GM21786 (cell line): ENCODE data around the gene DGKI.
A peak's percentile ranks its signal among the peaks of the same experiment; 100 is the strongest.
"Not testable (repeated sequence)": the region's sequence is repeated elsewhere in the genome, so short reads cannot be mapped to it uniquely, and the experiment has no call there.

Experiments
- ATAC-seq: cut with Tn5 transposase; IDR thresholded peaks from one replicate; pipeline ENCODE4 v1.9.1; 2021; ENCODE audit not compliant: unreplicated experiment

The DGKI gene

DNA sequence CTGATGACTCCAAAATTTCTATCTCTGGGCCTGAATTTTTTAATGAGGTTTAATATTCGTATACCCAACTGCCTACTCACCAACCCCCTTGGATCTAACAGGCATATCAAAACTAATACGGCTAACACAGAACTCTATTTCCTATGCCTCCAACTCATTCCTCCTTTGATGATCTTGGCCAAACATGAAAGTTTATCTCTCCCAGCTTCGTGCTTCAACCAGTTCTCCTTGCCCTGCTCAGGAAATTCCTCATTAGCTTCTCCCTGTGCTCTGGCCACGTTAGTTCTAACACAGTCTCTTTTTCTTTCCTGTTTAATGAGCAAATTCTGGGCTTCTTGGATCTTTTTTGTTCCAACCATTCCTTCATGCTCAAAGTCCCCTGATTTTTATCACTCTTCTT, 364.3 kb downstream of the DGKI start:
- ATAC-seq, result no peak

DNA sequence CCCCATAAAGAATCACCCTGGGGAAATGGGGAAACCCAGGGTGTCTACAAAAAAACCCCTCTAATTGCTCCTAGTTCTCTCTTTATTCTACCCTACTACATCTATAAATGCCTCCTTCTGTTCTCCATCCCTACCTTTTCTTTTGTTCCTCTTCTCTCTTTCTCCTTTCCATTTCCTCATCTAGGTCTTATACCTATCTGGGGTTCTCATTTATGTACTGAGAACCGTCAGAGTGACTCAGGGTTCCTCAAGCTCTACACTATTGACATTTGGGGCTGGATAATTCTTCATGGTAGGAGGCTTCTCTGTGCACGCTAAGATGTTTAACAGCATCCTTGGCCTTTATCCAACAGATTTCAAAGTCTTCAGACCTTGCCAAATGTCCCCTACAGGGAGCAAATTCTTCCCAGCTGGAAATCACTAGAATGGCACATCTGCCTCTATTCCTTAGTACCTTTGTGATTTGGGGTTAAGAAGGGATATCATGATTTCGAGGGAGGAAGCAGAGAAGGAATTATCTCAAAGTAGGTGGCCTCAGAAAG, 365.9 kb downstream of the DGKI start:
- no peak for ATAC-seq

DNA sequence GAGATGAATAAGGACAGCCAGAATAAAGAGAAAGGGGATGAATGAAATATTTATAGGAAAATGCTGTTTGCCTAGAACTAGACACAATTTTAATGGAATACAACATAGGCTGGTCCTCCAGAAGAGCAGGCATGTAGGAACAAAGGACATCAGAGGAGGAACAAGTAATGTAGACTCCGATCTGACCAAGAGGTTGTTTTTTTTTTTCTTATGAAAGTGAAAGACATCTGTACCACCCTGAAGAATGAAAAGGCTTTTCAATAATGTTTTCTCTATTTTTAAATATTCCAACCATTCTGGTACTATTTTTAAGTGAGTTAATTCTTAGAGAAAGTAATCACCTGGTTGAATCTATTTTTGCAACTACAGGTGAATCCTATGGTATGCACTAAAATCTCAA, 366.4 kb downstream of the DGKI start:
- ATAC-seq, result no peak

DNA sequence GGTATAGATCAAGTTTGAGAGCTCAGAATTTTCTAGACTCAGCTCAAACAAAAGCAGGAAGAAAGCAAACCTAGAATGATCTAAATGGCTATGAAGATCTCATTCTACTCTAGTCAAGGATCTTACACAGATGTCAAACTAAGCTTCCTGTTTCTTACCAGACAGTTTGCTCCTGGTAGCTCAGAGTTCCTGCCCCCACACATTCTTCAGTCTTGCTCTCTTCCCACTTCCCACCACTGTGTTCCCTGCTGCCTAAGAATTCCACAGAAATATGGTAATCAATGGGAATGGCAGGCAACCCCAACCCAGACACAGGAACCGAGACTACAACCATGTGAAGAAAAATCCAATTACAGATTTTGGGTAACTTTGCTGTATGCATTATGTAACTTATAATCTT, 369.8 kb downstream of the DGKI start:
- ATAC-seq, result no peak

DNA sequence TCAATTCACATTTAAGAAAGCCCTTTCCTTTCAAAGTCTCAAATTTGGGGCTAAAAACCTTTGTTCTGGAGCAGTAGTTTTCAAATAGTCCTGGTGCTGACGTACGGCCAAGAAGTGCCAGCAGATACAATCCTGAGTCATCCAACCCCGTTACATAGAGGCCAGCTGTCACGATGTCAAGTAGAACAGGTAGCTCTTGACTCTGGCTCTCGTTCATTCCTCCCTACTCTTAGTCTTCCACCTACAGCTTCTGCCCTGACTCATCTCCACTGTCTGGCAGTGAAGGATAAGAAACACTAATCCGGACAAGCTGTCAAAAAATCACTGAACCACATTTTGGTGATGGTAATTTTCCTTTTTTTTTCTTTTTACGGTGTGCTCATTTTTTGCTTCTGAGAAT, 370.8 kb downstream of the DGKI start:
- ATAC-seq, result no peak

DNA sequence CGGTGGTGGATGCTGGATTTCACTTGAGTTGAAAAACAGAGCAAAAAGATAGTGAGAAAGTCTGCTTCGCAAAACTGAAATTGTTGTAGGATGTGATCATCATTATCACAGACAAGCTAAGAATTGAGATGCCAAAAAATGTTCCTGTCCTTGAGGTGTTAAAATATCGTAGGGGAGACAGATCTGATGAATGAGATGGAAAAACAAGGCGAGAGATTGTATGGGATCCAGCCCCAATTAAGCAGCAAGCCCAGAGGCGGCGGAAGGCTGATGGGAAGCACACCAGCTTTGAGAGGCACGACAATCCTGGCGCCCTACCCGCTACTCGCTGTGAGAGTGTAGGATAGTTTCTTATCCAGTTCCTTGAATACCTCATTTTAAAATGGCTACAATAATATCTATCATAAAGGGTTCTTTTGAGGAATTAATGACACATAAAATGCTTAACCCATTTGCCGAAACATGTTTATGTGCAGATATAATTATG, 372.2 kb downstream of the DGKI start:
- no peak for ATAC-seq

DNA sequence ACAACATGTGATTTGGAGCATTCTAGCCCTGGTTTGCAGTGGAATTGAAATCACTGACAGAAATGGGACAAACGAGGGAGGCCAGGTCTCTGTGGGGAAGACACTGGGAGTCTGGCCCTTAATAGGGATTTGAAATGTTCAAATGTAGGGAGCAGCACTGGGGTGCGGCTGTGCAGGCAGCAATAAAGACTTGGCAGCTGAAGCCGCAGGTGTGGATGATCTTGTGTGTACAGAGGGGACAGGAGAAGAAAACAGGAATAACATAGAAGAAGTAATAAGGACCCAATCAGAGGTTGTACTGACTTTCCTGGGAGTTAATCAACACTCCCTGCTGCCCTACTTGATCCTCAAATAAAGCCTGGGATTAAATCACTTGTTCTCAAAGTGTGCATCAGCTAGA, 375.6 kb downstream of the DGKI start:
- ATAC-seq, result no peak

DNA sequence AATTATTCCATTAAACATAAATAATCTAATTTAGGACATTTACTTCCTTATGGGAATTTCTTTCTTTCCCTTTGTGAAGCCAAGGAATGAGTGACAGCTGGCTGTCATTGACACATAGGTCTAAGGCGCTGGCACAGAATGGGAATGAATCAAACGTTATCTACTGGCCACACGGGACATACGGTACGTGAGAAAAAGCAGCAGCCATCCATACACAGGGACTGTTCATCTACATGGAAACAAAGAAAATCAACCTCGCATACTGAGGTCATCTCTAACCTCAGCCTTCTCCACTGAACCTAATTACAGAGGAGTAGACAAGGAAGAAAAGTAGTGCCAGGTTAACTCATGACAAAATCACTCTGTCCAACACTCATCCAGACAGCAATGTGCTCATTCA, 376.9 kb downstream of the DGKI start:
- ATAC-seq, result no peak

DNA sequence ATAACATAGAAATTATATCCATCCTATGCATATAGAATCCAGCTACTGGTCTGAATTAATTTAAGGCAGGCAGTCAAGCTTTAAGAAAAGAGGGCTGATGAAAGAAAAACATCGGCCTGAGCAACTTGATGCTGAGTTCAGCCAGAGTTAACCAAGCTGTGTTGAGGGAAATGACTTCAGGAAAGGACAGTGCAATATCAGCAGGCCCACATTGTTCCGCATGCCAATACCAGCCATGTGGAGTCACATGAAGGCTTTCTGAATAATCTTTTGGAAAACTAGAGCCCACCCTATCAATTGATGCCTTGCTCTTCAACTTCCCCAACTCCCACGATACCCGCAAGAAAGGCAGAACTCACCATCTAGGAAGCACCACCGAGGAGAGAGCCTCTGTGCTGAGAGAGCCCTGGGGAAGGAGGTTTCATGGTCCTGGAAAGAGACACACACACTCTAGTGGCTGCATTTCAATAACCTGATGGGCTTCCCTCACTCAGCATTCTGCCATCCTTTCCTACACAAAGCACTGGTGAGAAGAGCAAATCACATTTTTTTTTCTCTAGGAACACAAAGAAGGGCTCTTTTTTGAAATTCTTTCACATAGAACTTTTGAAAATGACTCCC, 377.5 kb downstream of the DGKI start:
- ATAC-seq, result no peak

DNA sequence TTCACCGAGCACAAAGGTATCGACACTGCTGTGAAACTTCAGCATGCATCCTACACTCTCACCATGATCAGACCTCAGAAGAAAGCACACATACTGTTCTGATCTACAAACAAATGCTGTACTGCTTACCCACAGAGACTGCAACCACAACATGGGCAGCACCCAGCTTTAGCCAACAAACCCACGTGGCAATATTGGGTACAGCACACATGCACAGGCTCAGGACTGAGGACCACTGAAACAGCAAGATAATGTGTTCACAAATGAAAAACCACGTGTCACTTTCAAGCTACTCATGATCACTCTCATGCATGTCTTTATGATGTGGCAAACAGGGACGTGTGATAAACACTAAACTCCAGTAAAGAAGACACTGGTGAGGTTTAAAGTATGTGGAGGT, 383.9 kb downstream of the DGKI start:
- ATAC-seq, result no peak

DNA sequence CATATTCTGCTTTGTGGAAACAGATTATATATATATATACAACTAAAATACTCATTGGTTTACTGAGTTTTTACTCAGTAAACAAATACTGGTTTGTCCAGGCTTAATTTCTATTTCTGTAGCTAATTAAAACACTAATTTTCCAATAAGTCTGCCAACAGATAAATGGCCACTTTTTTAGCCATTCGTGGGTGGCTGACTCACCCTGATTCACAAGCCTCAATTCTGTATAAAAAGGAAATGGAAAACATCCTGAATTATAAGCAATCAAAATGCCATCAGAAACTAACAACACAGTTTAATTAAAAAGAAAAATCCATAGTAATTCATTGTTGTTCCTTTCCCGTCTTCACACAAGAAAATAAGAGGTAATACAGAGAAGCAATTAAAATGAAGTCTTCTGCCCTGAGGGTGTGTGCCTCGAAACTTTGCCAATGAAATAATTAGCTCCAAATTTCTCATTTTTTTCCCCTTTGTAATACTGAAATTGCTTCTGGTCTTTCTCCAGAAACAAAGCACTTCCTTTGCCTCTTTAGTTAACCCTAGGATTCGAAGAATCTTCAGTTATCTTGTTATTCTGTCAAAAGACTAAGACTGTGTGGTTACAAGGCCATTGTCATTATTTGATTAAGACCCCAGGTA, 384.6 kb downstream of the DGKI start:
- no peak for ATAC-seq

DNA sequence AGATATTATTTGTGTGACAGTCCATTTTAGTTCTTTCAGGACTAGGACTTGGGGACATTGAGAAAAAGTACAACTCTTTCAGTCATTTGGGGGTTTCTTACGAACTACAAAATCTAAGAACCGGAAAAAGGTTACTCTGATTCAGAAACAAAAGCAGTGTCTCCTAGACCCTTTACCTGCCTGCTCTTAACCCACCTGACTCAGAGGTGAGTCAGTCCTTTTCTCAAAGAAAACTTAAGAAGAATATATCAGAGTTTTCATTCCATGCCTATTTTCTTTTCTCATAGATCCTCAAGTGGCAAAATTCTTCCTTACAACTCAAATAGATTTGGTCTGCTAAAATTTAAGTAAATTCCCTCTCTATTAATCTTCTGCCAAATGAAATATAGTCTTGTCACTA, 388.4 kb downstream of the DGKI start:
- no peak for ATAC-seq

DNA sequence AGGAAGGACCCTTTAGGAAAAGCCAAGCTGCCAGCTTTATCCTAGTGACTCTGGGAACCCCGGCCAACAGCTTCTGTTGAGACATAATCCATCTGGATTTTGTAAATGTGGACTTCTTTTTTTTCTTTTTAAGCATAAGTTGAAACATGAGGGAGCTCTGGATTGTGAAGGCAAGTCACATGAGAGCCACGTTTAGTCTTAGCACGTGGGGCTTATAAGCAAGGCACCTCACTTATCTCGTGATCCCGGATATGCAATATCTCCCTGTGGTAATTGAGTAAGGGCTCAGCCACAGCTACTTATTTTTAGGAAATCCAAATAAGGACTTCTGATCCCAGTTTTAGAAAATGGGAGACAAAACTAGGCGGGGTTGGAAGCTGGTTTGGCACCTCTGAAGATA, 392.0 kb downstream of the DGKI start:
- no peak for ATAC-seq

DNA sequence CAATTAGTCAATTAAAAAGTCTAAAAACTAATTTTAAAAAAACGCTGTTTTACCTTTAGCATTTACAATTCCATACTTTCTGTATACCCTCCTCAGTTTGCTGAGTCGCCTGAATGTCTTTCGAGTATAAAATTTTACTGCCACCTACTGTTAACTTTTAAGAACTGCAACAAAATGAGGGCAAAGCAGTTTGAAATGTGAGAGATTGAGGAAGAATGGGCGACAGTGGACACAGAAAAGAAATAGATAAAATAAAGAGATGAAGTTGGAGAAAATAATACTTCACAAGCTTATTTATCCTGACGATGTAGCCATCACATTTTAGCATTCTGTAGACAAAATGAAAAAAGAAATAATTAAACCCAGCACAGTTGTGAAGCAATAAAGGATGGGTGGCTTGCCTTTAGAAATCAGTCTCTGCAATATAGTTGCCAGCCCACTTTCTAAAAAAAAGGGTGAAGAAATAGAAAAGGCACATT, 392.5 kb downstream of the DGKI start:
- peak; percentile 72 for ATAC-seq

DNA sequence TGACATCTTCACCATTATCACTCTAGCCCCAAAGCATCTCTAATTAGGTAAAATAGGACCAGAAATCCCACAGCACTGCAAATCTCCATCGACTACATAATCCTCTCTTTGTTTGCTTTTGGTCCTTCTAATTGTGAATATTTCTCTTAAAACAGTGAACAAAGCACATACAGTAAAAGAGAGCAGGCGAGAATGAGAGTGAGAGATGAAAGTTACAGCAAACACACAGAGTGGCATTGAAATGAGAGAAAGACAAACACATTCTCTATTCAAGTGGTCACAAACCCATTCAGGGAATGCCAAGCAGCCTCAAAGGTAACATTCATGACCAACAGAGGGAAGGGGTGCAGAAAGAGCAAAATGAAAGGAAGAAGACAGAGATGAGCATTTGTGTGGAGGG, 393.4 kb downstream of the DGKI start:
- no peak for ATAC-seq

DNA sequence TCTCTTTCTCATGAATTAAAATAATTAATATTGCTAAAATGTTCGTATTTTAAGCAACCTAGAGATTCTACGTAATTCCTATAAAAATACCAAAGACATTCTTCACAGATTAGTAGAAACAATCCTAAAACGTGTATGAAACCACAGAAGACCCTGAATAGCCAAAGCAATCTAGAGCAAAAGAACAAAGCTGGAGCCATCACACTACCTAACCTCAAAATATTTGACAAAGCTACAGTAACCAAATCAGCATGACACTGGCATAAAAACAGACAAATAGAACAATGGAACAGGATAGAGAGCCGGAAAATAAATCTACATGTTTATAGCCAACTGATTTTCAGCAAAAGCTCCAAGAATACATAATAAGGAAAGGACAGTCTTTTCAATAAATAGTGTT, 397.8 kb downstream of the DGKI start:
- no peak for ATAC-seq

DNA sequence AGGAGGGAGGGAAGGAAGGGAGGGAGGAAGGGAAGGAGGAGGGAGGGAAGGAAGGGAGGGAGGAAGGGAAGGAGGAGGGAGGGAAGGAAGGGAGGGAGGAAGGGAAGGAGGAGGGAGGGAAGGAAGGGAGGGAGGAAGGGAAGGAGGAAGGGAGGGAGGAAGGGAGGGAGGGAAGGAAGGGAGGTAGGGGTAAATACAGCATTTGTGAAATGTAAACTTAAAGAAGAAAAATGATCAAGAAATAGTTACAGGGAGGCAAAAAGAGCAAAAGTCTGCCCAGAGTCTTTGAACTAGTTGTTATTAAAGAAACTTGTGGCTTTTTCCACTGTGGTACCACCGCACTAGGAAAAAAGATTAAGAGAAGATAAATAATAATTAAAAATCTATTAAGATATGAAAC, 398.2 kb downstream of the DGKI start:
- ATAC-seq, result not testable (repeated sequence)

DNA sequence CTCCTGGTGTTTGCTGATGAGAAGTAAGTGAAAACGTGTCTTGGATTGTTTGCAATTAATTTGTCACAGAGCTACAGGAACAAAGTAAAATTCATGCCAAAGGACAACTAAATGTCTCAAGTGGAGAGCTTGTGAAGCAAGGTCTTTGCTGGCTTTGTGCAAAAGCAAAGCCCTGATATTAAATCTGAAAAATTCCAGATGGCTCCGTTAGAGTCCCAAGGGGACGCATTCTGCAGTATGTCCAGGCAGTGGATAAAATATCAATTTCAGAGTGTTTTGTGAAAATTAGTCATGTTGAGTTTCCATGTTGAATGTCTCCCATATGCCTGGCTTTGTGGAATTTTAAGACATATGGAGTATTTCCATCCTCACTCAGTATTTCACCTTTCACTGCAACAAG, 400.7 kb downstream of the DGKI start:
- ATAC-seq, result no peak

DNA sequence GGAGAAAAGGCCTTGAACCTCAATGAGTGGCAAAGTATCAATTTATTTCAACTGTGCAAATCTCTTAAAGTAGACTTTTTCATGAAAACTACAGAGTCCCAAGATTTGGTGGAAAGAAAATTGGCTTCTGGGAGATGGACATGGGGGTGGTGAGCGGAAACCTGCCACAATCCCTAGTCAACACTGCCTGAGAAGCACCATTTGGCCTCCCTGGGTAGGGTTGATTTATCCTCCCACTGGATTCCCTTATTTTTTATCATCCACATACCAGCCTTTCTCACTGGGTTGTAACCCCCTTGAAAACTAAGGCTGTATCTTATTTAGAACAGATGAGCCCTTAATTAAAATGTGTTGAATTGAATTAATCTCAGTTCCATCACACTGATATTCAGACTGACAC, 401.5 kb downstream of the DGKI start:
- ATAC-seq, result no peak

DNA sequence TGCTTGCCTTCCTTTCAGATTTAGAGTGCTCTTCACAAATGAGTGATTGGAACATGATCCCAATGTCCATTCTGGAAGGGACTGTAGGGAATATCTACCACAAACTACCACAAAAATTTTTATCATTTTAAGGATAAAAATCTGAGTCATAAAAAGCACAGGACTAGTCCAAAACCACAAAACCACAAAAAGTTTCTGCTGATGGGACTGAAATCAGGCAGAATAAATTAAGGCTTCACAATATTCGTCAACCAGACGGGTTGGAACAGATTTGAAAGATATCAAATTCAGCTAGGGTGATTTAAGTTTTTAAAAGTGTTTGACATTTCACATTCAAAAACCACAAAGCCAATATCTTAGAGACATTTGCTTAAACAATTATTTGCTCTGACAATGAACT, 403.2 kb downstream of the DGKI start:
- no peak for ATAC-seq

DNA sequence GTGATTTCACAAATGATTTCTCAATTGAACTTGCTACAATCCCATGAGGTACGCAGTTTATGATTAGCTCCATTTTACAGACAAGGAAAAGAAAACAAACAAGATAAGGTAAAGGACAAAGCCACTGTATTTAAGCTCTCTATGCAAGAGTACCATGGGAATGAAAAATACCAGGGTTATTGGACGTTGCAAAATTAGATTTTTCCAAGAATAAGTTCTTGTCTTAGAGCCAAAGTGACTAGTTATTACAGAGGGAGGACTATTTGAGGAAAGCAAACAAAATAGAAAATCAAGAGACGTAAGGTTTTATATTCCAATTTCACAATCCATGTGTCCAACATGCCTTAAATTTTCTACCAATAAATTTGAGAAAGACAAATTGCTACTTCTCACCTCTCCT, 405.3 kb downstream of the DGKI start:
- ATAC-seq, result no peak
